Measurements from ENCODE around the gene SP100. TPM values are rescaled to one million over a fixed set of nuclear protein-coding genes. Genes with fewer than 3 reads are reported as not detected.
"Not testable (repeated sequence)": the region's sequence is repeated elsewhere in the genome, so short reads cannot be mapped to it uniquely, and the experiment has no call there.

The SP100 gene
- total RNA-seq, 4 donors from 2014 or later = 65.9 to 197 (median 123) TPM

DNA sequence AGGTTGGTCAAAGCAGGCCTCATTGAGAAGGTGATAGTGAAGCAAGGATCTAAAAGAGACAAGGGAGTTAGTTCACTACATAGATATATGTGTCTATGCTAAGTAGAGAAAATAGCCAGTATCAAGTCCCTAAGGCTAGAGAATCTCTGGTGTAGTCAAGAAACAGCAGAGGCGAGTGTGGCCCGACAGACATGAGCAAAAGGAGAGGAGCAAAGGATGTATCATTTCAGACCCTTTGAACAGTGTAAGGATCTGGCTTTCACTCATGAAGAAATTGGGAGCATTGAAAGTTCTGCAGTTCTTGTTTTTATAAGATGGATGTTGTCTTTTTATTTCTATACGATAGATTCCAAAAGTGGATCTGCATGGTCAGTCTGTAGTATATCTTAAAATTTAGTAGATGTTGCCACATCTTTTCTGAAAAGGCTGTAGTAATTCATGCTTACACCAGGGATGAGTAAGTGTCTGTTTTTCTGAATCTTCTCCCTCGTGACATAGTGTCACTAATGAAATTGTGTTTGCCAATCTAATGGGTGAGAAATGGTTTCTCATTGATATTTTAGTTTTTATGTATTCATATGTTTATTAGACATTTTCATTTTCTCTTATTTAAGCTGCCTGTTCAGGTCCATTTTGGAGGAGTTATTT, 18.8 kb downstream of the SP100 start:
- Histone ChIP-seq H3K4me3 (no peak overlapping the region), H3K27me3 (no peaks in the 10 kb centered on the region), H3K9me3 (peaks cover 4 to 9% of the 10 kb centered on the region in 2 donors), H3K36me3 (no peaks in the 10 kb centered on the region), H3K27ac (no peak overlapping the region), H3K4me1 (no peaks in the 10 kb centered on the region)
- DNase-seq = no peak
- intact Hi-C loops (cut with DNase I; ENCODE audit: low total_unique reads) = no loop called here
- TF ChIP-seq, protein P1, sequence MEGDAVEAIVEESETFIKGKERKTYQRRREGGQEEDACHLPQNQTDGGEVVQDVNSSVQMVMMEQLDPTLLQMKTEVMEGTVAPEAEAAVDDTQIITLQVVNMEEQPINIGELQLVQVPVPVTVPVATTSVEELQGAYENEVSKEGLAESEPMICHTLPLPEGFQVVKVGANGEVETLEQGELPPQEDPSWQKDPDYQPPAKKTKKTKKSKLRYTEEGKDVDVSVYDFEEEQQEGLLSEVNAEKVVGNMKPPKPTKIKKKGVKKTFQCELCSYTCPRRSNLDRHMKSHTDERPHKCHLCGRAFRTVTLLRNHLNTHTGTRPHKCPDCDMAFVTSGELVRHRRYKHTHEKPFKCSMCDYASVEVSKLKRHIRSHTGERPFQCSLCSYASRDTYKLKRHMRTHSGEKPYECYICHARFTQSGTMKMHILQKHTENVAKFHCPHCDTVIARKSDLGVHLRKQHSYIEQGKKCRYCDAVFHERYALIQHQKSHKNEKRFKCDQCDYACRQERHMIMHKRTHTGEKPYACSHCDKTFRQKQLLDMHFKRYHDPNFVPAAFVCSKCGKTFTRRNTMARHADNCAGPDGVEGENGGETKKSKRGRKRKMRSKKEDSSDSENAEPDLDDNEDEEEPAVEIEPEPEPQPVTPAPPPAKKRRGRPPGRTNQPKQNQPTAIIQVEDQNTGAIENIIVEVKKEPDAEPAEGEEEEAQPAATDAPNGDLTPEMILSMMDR (IDR thresholded peaks at IDR 0.05) = no peak
- TF ChIP-seq POLR2A (IDR thresholded peaks at IDR 0.05) = no peak

DNA sequence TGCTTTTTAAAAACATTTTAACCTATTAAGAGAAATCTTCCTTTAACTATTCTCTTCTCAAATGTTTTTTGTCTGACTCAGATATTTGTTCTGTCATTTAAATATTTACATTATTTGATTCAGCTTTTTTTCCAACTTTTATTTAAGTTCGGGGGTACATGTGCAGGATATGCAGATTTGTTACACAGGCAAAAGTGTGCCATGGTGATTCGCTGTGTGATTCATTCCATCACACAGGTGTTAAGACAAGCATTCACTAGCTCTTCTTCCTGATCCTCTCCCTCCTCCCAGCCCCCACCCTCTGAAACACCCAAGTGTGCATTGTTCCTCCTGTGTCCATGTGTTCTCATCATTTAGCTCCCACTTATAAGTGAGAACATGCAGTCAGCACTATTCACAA, 19.4 kb downstream of the SP100 start:
- no peak for TF ChIP-seq POLR2A (IDR thresholded peaks at IDR 0.05)
- TF ChIP-seq, protein P1 (IDR thresholded peaks at IDR 0.05) = no peak
- Histone ChIP-seq H3K27ac (no peak overlapping the region), H3K4me3 (no peak overlapping the region), H3K27me3 (no peaks in the 10 kb centered on the region), H3K36me3 (no peaks in the 10 kb centered on the region), H3K9me3 (peaks cover 4 to 7% of the 10 kb centered on the region in 2 donors), H3K4me1 (no peaks in the 10 kb centered on the region)
- intact Hi-C loops (cut with DNase I; ENCODE audit: low total_unique reads) = no loop called here
- no peak for DNase-seq

DNA sequence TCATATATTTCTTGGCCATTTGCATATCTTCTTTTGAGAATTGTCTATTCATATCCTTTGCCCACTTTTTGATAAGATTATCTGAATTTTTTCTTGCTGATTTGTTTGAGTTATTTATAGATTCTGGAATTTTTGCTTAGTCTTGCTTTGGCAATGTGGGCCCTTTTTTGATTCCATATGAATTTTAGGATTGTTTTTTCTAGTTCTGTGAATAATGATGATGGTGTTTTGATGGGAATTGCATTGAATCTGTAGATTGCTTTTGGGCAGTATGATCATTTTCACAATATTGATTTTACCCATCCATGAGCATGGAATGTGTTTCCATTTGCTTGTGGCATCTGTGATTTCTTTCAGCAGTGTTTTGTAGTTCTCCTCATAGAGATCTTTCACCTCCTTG, 23.1 kb downstream of the SP100 start:
- intact Hi-C loops (cut with DNase I; ENCODE audit: low total_unique reads); H3K27ac ChIP-seq; DNase-seq; H3K4me3 ChIP-seq; H3K27me3 ChIP-seq; H3K4me1 ChIP-seq; H3K9me3 ChIP-seq; H3K36me3 ChIP-seq: not testable (repeated sequence)

DNA sequence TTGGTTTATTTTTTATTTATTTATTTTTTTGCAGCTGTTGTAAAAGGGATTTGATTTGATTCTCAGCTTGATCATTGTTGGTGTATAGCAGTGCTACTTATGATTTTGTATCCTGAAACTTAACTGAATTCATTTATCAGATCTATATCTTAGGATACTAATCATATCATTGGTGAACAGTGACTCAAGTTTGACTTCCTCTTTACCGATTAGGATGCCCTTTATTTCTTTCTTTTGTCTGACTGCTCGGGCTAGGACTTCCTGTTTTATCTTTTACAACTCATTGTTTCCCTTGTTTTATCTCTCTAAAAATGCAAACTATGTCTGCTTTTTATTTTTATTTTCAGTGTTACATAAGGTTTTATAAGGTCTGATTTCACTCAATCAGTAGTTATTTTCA, 23.6 kb downstream of the SP100 start:
- TF ChIP-seq, protein P1 (IDR thresholded peaks at IDR 0.05) = no peak
- TF ChIP-seq POLR2A (IDR thresholded peaks at IDR 0.05) = no peak
- no peak overlapping the region for H3K4me3 ChIP-seq
- peaks cover 0 to 3% of the 10 kb centered on the region in 2 donors for H3K4me1 ChIP-seq
- no peaks in the 10 kb centered on the region for H3K36me3 ChIP-seq
- no peak for DNase-seq
- peaks cover 0 to 7% of the 10 kb centered on the region in 2 donors for H3K9me3 ChIP-seq
- no peak overlapping the region for H3K27ac ChIP-seq
- intact Hi-C loops (cut with DNase I; ENCODE audit: low total_unique reads) = no loop called here
- no peaks in the 10 kb centered on the region for H3K27me3 ChIP-seq

DNA sequence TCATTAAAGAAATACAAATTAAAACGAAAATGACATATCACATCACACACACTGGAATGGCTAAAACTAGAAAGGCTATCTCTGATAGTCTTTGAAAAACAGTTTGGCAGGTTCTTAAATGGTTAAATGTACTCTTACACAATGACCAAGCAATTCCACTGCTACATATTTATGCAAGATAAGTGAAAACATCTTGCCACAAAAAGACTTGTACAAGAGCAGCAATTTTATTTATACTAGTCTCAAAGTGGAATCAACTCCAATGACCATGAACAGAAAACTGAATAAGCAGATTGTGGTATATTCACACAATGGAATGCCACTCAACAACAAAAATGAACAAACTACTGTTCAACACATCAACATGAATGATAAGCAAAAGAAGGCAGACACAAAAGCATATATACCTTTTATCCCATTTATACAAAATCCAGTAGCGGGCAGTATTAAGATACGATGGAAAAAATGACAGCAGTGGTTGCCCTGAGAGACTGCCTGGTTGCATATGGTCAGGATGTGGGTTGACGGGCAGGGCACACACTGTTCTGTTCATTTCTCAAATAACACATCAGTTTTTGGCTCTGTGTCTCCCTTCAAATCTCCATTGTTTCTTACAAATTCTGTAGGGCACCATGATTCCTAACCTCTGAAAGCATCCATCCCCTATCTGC, 25.4 kb downstream of the SP100 start:
- H3K9me3 ChIP-seq = peaks cover 0 to 5% of the 10 kb centered on the region in 2 donors
- H3K27ac ChIP-seq = no peak overlapping the region
- TF ChIP-seq, protein P1 (IDR thresholded peaks at IDR 0.05) = no peak
- TF ChIP-seq POLR2A (IDR thresholded peaks at IDR 0.05) = no peak
- peaks cover 0 to 3% of the 10 kb centered on the region in 2 donors for H3K4me1 ChIP-seq
- intact Hi-C loops (cut with DNase I; ENCODE audit: low total_unique reads) = no loop called here
- H3K4me3 ChIP-seq = no peak overlapping the region
- no peaks in the 10 kb centered on the region for H3K36me3 ChIP-seq
- no peaks in the 10 kb centered on the region for H3K27me3 ChIP-seq
- no peak for DNase-seq

All from uterus (tissue), 4 donors.